B cell (primary cell): ENCODE data around the gene OXTR. TPM values are rescaled to one million over a fixed set of nuclear protein-coding genes. Genes with fewer than 3 reads are reported as not detected.

Source experiments
- ATAC-seq: fragments of 200-7000 bp; cut with Tn5 transposase; one replicate; pipeline ENCODE4 v1.10.0; 2021; ENCODE audit warnings: low read depth, mild to moderate bottlenecking, moderate number of reproducible peaks, moderate library complexity
- CTCF ChIA-PET: fragments of 350-600 bp; sonication (Branson Sonifier 250); formaldehyde crosslinking; loops from one replicate; lab custom pipeline; 2021; ENCODE audit warnings: antibody characterized with exemption, inconsistent platforms; lab: Charles Lee
- POLR2A ChIA-PET: fragments of 350-600 bp; sonication (Branson Sonifier 250); formaldehyde crosslinking; loops from one replicate; lab custom pipeline; 2021; ENCODE audit warnings: antibody characterized with exemption; lab: Charles Lee
- DNase-seq: peaks from one replicate; pipeline ENCODE4 v3.0.0; 2013
- H2AFZ ChIP-seq: 2 replicates; pipeline ENCODE4 v1.6.1; 2012; ENCODE audit warnings: mild to moderate bottlenecking, low read depth, low read length; ENCODE audit not compliant: insufficient read depth, poor library complexity, severe bottlenecking
- H3K27ac ChIP-seq, 2 donors: 1 replicate in 1 of 2; 2 replicates in 1 of 2; pipeline ENCODE4 v1.5.1; 2012 to 2013; ENCODE audit warnings: low read length in 2 of 2, mild to moderate bottlenecking in 2 of 2, moderate library complexity in 1 of 2
- H3K27me3 ChIP-seq, 4 experiments: fragments of 200-600 bp in 1 of 4; sonication (generic) in 1 of 4; replicated peaks in 1 of 4; 1 replicate in 2 of 4; 2 replicates in 2 of 4; pipeline versions ENCODE4 v1.6.1 to v1.7.0; 2013 to 2016; ENCODE audit warnings: low read length in 3 of 4, mild to moderate bottlenecking in 2 of 4, mixed read lengths in 1 of 4, moderate library complexity in 1 of 4; ENCODE audit not compliant: insufficient read depth in 4 of 4, control insufficient read depth in 3 of 4; ENCODE audit errors: control extremely low read depth in 1 of 4
- H3K36me3 ChIP-seq, 2 experiments: replicated peaks in 1 of 2; 1 replicate in 1 of 2; 2 replicates in 1 of 2; pipeline versions ENCODE4 v1.6.1 to v1.7.1; 2013; ENCODE audit warnings: low read length in 1 of 2; ENCODE audit not compliant: insufficient read depth in 2 of 2, control insufficient read depth in 1 of 2; ENCODE audit errors: control extremely low read depth in 1 of 2, extremely low read depth in 1 of 2
- H3K4me1 ChIP-seq, 2 donors: fragments of 200-600 bp in 1 of 2; sonication (generic) in 1 of 2; 1 replicate in 1 of 2; 2 replicates in 1 of 2; pipeline versions ENCODE4 v1.5.1 to v1.6.1; 2013 to 2017; ENCODE audit warnings: low read length in 2 of 2; ENCODE audit not compliant: control insufficient read depth in 2 of 2, insufficient read depth in 2 of 2
- H3K4me2 ChIP-seq: replicated peaks from 2 replicates; pipeline ENCODE3; 2012; ENCODE audit warnings: mild to moderate bottlenecking, low read depth, low read length; ENCODE audit not compliant: poor library complexity, severe bottlenecking
- H3K4me3 ChIP-seq, 5 experiments: fragments of 200-600 bp in 1 of 5; sonication (generic) in 1 of 5; 1 replicate in 3 of 5; 2 replicates in 2 of 5; pipeline versions ENCODE4 v1.5.1 to v1.7.0; 2011 to 2016; ENCODE audit warnings: low read length in 4 of 5, mild to moderate bottlenecking in 4 of 5, low read depth in 2 of 5, control low read depth in 1 of 5, moderate library complexity in 1 of 5; ENCODE audit not compliant: insufficient read depth in 1 of 5; ENCODE audit errors: control extremely low read depth in 1 of 5, extremely low read depth in 1 of 5
- H3K79me2 ChIP-seq: fragments of 200-600 bp; sonication (generic); one replicate; pipeline ENCODE4 v1.6.0; 2016; ENCODE audit warnings: low read length; ENCODE audit not compliant: control insufficient read depth, insufficient read depth
- H3K9ac ChIP-seq: fragments of 200-600 bp; sonication (generic); 2 replicates; pipeline ENCODE4 v1.6.1; 2017; ENCODE audit warnings: mild to moderate bottlenecking, low read length, moderate library complexity
- H3K9me3 ChIP-seq, 3 donors: one replicate each; pipeline versions ENCODE4 v1.6.1 to v1.7.1; 2013; ENCODE audit warnings: low read length in 2 of 3; ENCODE audit not compliant: control insufficient read depth in 2 of 3, insufficient read depth in 1 of 3; ENCODE audit errors: control extremely low read depth in 1 of 3
- H4K20me1 ChIP-seq: 2 replicates; pipeline ENCODE4 v1.6.0; 2012; ENCODE audit warnings: mild to moderate bottlenecking, low read length; ENCODE audit not compliant: insufficient read depth, control insufficient read depth, poor library complexity, severe bottlenecking
- H3K27ac Mint-ChIP-seq: one replicate; pipeline ENCODE4 v1.8.0; 2021; ENCODE audit warnings: mixed read lengths
- H3K27me3 Mint-ChIP-seq: one replicate; pipeline ENCODE4 v1.8.0; 2021; ENCODE audit warnings: mixed read lengths
- H3K4me1 Mint-ChIP-seq: one replicate; pipeline ENCODE4 v1.8.0; 2021; ENCODE audit warnings: mixed read lengths
- H3K4me3 Mint-ChIP-seq: one replicate; pipeline ENCODE4 v1.8.0; 2021; ENCODE audit warnings: mixed read lengths
- H3K9me3 Mint-ChIP-seq: one replicate; pipeline ENCODE4 v1.8.0; 2022; ENCODE audit warnings: mixed read lengths; ENCODE audit not compliant: insufficient read depth
- EZH2 ChIP-seq: IDR thresholded peaks from 2 replicates; pipeline ENCODE4 v1.6.1; 2012; ENCODE audit warnings: borderline replicate concordance, low read depth, mild to moderate bottlenecking, moderate library complexity, low read length; ENCODE audit not compliant: insufficient read depth, poor library complexity, severe bottlenecking
- WGBS: methylation state at CpG from one replicate; pipeline ENCODE4 v1.1.5; 2013; ENCODE audit warnings: missing lambda C conversion rate; ENCODE audit not compliant: insufficient coverage; 5-methylcytosine and 5-hydroxymethylcytosine counted together
- intact Hi-C: fragments of 100-400 bp; cut with micrococcal nuclease; formaldehyde crosslinking; loops from one replicate; pipeline ENCODE4 v1.10.0; 2022
- polyA plus RNA-seq: library from polyadenylated mRNA; depleted of rRNA; stranded (reverse); fragments of >200 nt; gene quantifications from 2 replicates; pipeline ENCODE4 v1.2.3, GENCODE V29; 2012
- total RNA-seq, 2 donors: library from RNA; stranded (reverse); fragments of 120-200 nt in 1 of 2; gene quantifications; 1 replicate in 1 of 2; 2 replicates in 1 of 2; pipeline versions ENCODE4 v1.2.3 to v1.2.4, GENCODE V29; 2013 to 2022
- TF ChIP-seq, protein P1 (sequence below): fragments of 200-600 bp; IDR thresholded peaks from one replicate; pipeline ENCODE4 v1.8.0; 2022; ENCODE audit warnings: antibody characterized with exemption, mild to moderate bottlenecking

Gene OXTR
- total and polyA plus RNA-seq, 2 donors (not counting 1 experiment from before 2014, with no cell fraction given): 0.13 to 0.17 TPM

DNA sequence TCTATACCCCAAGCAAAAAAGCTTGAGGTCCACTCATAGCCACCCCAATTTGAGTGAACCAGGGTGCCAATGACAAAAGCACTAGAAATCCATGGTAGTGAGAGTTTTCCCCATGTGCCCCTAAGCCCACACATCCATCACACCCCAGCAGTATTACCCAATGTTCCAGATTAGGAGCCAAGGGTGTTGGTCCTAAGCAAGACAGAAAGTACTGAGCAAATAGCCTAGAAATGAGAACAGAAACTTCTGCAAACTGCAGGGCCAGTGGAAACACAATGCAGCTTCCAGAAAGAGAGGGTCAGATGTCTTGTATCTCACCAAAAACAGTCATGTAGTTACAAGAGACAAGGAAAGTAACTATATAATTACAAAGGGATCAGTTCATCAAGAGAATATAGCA, 10.9 kb upstream of the OXTR start:
- peaks cover 3% of the 10 kb centered on the region for H3K4me1 Mint-ChIP-seq
- intact Hi-C loops: no loop called here
- no peaks in the 10 kb centered on the region for H4K20me1 ChIP-seq
- H3K4me2 ChIP-seq: no peak overlapping the region
- H2AFZ ChIP-seq: no peak overlapping the region
- no peak overlapping the region for H3K9ac ChIP-seq
- peaks cover 0 to 5% (median 0%) of the 10 kb centered on the region in 4 experiments for H3K27me3 ChIP-seq
- H3K27me3 Mint-ChIP-seq: peaks cover 10% of the 10 kb centered on the region
- H3K27ac Mint-ChIP-seq: no peak overlapping the region
- no peak overlapping the region for H3K4me3 Mint-ChIP-seq
- no peak for DNase-seq
- no peaks in the 10 kb centered on the region for H3K9me3 ChIP-seq
- H3K4me3 ChIP-seq: no peak overlapping the region
- H3K9me3 Mint-ChIP-seq: no peaks in the 10 kb centered on the region
- POLR2A ChIA-PET: no interaction called here
- TF ChIP-seq, protein P1, sequence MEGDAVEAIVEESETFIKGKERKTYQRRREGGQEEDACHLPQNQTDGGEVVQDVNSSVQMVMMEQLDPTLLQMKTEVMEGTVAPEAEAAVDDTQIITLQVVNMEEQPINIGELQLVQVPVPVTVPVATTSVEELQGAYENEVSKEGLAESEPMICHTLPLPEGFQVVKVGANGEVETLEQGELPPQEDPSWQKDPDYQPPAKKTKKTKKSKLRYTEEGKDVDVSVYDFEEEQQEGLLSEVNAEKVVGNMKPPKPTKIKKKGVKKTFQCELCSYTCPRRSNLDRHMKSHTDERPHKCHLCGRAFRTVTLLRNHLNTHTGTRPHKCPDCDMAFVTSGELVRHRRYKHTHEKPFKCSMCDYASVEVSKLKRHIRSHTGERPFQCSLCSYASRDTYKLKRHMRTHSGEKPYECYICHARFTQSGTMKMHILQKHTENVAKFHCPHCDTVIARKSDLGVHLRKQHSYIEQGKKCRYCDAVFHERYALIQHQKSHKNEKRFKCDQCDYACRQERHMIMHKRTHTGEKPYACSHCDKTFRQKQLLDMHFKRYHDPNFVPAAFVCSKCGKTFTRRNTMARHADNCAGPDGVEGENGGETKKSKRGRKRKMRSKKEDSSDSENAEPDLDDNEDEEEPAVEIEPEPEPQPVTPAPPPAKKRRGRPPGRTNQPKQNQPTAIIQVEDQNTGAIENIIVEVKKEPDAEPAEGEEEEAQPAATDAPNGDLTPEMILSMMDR: no peak
- no peak for TF ChIP-seq EZH2
- ATAC-seq: no peak
- no peak overlapping the region for H3K27ac ChIP-seq
- no peaks in the 10 kb centered on the region for H3K36me3 ChIP-seq
- H3K4me1 ChIP-seq: no peaks in the 10 kb centered on the region
- no peaks in the 10 kb centered on the region for H3K79me2 ChIP-seq
- CTCF ChIA-PET: no interaction called here

DNA sequence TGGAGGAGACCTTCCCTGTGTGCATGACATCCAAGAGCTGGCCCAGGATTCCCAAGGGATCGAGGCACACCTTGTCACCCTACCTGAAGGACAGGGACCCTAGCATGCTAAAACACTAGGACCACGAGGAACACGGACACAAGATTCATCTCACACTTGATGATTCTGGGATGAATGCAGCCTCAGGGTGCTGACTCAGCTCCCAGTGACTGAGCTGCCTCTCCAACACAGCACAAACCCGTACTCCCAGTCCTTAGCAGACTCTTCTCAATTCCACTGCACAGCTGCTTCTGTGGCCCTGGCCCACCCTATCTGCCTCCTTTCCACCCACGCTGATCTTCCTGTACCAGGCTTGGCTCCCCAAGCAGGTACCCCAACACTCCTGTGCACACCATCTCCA, 9.1 kb upstream of the OXTR start:
- H3K36me3 ChIP-seq: no peaks in the 10 kb centered on the region
- no peak overlapping the region for H3K4me2 ChIP-seq
- no peaks in the 10 kb centered on the region for H3K4me1 ChIP-seq
- H3K27ac ChIP-seq: no peak overlapping the region
- TF ChIP-seq, protein P1: no peak
- no peak for TF ChIP-seq EZH2
- no peak overlapping the region for H3K4me3 ChIP-seq
- H3K79me2 ChIP-seq: no peaks in the 10 kb centered on the region
- H3K27me3 Mint-ChIP-seq: peaks cover 10% of the 10 kb centered on the region
- ChIA-PET POLR2A (no interaction called here), CTCF (interaction anchor here (1.0 kb wide), 1 partner anchor 9 kb away, joined by 5 read pairs; the partner anchor contains the start of gene OXTR)
- ATAC-seq: no peak
- no peak overlapping the region for H3K27ac Mint-ChIP-seq
- H3K4me1 Mint-ChIP-seq: peaks cover 3% of the 10 kb centered on the region
- no peak overlapping the region for H3K4me3 Mint-ChIP-seq
- peaks cover 0 to 5% (median 0%) of the 10 kb centered on the region in 4 experiments for H3K27me3 ChIP-seq
- no peaks in the 10 kb centered on the region for H3K9me3 ChIP-seq
- no peak for DNase-seq
- H3K9ac ChIP-seq: no peak overlapping the region
- H2AFZ ChIP-seq: no peak overlapping the region
- intact Hi-C loops: no loop called here
- WGBS: 94% methylated on average over 5 of the region's 5 CpGs
- peaks cover under 1% of the 10 kb centered on the region for H3K9me3 Mint-ChIP-seq
- no peaks in the 10 kb centered on the region for H4K20me1 ChIP-seq
